Panc1 (cell line): ENCODE measurements around the gene LONP2. TPM values are rescaled to one million over a fixed set of nuclear protein-coding genes. Genes with fewer than 3 reads are reported as not detected.

Source experiments
- ATAC-seq: fragments of 200-7000 bp; cut with Tn5 transposase; 2 replicates; pipeline ENCODE4 v1.9.1; 2020; ENCODE audit warnings: mild to moderate bottlenecking, moderate library complexity
- BruUV-seq: library from RNA; stranded (reverse); fragments of 400-500 nt; replicated peaks from 2 replicates; lab custom pipeline; 2021; lab: Mats Ljungman, UMichigan
- CTCF ChIA-PET: fragments of 300-600 bp; sonication (Branson Sonifier 250); formaldehyde crosslinking; loops from one replicate; lab custom pipeline; 2022; ENCODE audit warnings: antibody characterized with exemption; lab: Charles Lee
- POLR2A ChIA-PET: fragments of 300-600 bp; sonication (Branson Sonifier 250); formaldehyde crosslinking; loops from one replicate; lab custom pipeline; 2022; ENCODE audit warnings: antibody characterized with exemption; lab: Charles Lee
- DNase-seq: peaks from one replicate; pipeline ENCODE4 v3.0.0-alpha.2; 2010; ENCODE audit warnings: low read depth, low spot score
- H3K27ac ChIP-seq: 2 replicates; pipeline ENCODE4 v1.5.1; 2011; ENCODE audit warnings: mild to moderate bottlenecking, low read length, inconsistent platforms
- H3K27me3 ChIP-seq: fragments of 200-500 bp; sonication (Bioruptor generic); 2 replicates; pipeline ENCODE4 v1.6.0; 2014; ENCODE audit warnings: low read length, inconsistent platforms; ENCODE audit not compliant: control insufficient read depth, insufficient read depth
- H3K36me3 ChIP-seq: fragments of 200-500 bp; sonication (Bioruptor generic); 2 replicates; pipeline ENCODE4 v1.5.1; 2014; ENCODE audit warnings: inconsistent platforms, mild to moderate bottlenecking, low read length, moderate library complexity; ENCODE audit not compliant: control insufficient read depth, insufficient read depth
- H3K4me1 ChIP-seq: 2 replicates; pipeline ENCODE4 v1.5.1; 2011; ENCODE audit warnings: inconsistent platforms, mild to moderate bottlenecking, low read length, moderate library complexity; ENCODE audit not compliant: control insufficient read depth, insufficient read depth
- H3K4me3 ChIP-seq, 2 experiments: 2 replicates each; pipeline ENCODE4 v1.5.1; 2011 to 2012; ENCODE audit warnings: low read depth in 2 of 2, low read length in 2 of 2, mild to moderate bottlenecking in 2 of 2, inconsistent platforms in 1 of 2, moderate library complexity in 1 of 2
- H3K9me3 ChIP-seq: fragments of 200-500 bp; sonication (Bioruptor generic); 2 replicates; pipeline ENCODE4 v1.5.1; 2014; ENCODE audit warnings: low read depth, mild to moderate bottlenecking, inconsistent platforms, low read length, moderate library complexity; ENCODE audit not compliant: control insufficient read depth, insufficient read depth
- POLR2AphosphoS5 ChIP-seq: IDR thresholded peaks from 2 replicates; pipeline ENCODE4 v1.6.1; 2012; ENCODE audit warnings: mild to moderate bottlenecking, low read depth, low read length, moderate library complexity
- SIN3A ChIP-seq: IDR thresholded peaks from 2 replicates; pipeline ENCODE4 v1.6.1; 2012; ENCODE audit warnings: low read depth, mild to moderate bottlenecking, low read length, moderate library complexity, borderline replicate concordance; ENCODE audit not compliant: insufficient read depth
- TCF7L2 ChIP-seq: IDR thresholded peaks from 2 replicates; pipeline ENCODE4 v1.6.1; 2011; ENCODE audit warnings: mild to moderate bottlenecking, low read depth, low read length, inconsistent platforms
- in situ Hi-C: cut with HindIII; loops from 2 replicates; pipeline ENCODE4 v1.10.0; 2016; ENCODE audit warnings: low sequenced_read_pairs, low pct_unique_long_range_greater_than_20kb
- intact Hi-C: fragments of 100-400 bp; cut with micrococcal nuclease; formaldehyde crosslinking; loops from one replicate; pipeline ENCODE4 v1.10.0; 2022; ENCODE audit not compliant: unreplicated experiment
- total RNA-seq: library from RNA; stranded (reverse); gene quantifications from one replicate; pipeline ENCODE4 v1.2.1, GENCODE V29; 2021; ENCODE audit not compliant: unreplicated experiment
- TF ChIP-seq, protein P1 (sequence below): fragments of 450-650 bp; IDR thresholded peaks from 2 replicates; pipeline ENCODE4 v1.5.1; 2017; ENCODE audit warnings: mild to moderate bottlenecking
- TF ChIP-seq, protein P2 (sequence below), 2 experiments: IDR thresholded peaks; 2 replicates each; pipeline ENCODE4 v1.6.1; 2011 to 2012; ENCODE audit warnings: low read depth in 2 of 2, control low read depth in 1 of 2, low read length in 1 of 2, mild to moderate bottlenecking in 1 of 2, moderate library complexity in 1 of 2; ENCODE audit not compliant: insufficient read depth in 1 of 2

The LONP2 gene
- total RNA-seq, 1 experiment from 2014 or later = 22.9 TPM

DNA sequence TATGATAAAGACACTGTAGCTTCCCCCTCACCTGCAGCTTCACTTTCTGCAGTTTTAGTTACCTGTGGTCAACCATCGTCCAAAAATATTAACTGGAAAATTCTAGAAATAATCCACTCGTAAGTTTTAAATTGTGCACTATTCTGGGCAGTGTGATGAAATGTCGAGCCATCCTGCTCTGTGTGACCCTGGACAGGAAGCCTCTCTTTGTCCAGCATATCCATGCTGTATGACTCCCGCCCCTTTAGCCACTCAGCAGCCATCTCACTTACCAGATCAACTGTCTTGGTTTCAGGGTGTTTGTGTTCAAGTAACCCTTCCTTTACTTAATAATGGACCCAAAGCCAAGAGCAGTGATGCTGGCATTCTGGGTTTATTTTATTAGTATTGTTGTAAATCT is 85.0 kb downstream of the LONP2 start:
- in situ Hi-C loops = no loop called here
- DNase-seq (no peak), ATAC-seq (no peak)
- TF ChIP-seq, protein P1, sequence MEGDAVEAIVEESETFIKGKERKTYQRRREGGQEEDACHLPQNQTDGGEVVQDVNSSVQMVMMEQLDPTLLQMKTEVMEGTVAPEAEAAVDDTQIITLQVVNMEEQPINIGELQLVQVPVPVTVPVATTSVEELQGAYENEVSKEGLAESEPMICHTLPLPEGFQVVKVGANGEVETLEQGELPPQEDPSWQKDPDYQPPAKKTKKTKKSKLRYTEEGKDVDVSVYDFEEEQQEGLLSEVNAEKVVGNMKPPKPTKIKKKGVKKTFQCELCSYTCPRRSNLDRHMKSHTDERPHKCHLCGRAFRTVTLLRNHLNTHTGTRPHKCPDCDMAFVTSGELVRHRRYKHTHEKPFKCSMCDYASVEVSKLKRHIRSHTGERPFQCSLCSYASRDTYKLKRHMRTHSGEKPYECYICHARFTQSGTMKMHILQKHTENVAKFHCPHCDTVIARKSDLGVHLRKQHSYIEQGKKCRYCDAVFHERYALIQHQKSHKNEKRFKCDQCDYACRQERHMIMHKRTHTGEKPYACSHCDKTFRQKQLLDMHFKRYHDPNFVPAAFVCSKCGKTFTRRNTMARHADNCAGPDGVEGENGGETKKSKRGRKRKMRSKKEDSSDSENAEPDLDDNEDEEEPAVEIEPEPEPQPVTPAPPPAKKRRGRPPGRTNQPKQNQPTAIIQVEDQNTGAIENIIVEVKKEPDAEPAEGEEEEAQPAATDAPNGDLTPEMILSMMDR = no peak
- TF ChIP-seq POLR2AphosphoS5 = no peak
- TF ChIP-seq TCF7L2 = no peak
- TF ChIP-seq, protein P2, sequence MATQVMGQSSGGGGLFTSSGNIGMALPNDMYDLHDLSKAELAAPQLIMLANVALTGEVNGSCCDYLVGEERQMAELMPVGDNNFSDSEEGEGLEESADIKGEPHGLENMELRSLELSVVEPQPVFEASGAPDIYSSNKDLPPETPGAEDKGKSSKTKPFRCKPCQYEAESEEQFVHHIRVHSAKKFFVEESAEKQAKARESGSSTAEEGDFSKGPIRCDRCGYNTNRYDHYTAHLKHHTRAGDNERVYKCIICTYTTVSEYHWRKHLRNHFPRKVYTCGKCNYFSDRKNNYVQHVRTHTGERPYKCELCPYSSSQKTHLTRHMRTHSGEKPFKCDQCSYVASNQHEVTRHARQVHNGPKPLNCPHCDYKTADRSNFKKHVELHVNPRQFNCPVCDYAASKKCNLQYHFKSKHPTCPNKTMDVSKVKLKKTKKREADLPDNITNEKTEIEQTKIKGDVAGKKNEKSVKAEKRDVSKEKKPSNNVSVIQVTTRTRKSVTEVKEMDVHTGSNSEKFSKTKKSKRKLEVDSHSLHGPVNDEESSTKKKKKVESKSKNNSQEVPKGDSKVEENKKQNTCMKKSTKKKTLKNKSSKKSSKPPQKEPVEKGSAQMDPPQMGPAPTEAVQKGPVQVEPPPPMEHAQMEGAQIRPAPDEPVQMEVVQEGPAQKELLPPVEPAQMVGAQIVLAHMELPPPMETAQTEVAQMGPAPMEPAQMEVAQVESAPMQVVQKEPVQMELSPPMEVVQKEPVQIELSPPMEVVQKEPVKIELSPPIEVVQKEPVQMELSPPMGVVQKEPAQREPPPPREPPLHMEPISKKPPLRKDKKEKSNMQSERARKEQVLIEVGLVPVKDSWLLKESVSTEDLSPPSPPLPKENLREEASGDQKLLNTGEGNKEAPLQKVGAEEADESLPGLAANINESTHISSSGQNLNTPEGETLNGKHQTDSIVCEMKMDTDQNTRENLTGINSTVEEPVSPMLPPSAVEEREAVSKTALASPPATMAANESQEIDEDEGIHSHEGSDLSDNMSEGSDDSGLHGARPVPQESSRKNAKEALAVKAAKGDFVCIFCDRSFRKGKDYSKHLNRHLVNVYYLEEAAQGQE (IDR thresholded peaks at IDR 0.05; ENCODE audit: insufficient read depth in 1 of 2, low read depth in 2 of 2, low read length in 1 of 2) = no peak
- TF ChIP-seq SIN3A = no peak
- CTCF ChIA-PET = no interaction called here
- Histone ChIP-seq H3K9me3 (no peaks in the 10 kb centered on the region), H3K36me3 (no peaks in the 10 kb centered on the region), H3K4me1 (no peaks in the 10 kb centered on the region), H3K27me3 (no peaks in the 10 kb centered on the region), H3K4me3 (no peak overlapping the region), H3K27ac (no peak overlapping the region)
- POLR2A ChIA-PET = no interaction called here
- intact Hi-C loops = no loop called here
- BruUV-seq = no TSS peak

DNA sequence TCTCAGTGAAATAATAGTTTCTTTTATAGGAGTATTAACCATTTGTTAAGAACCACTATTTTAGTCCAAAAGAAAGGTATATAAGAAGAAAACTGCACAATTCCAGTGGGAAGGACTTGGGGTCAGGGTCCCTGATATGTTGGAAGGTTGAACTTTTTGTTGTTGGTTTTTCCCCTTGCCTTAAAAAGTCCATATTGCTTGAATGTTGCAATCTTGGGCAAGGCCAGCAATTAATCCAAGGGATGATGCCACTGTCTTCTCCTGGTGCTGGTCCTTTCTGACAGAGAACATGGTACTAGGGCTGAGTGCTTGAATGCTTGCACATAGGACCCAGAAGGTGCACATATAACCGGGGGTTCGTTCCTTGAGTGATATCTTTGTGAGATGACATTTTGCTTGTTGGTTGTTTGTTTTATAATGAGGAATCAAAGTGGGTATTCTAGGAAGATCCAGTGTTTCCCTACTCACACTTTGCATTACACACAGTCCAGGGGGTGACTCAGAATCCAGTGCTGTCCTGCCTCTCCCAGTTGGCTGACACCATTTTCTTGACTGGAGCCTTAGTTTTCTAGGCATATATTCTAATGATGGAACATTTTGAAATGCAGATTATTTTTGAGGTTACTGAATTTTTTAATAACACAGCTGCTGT is 86.2 kb downstream of the LONP2 start:
- no peak for ATAC-seq
- Histone ChIP-seq H3K9me3 (no peaks in the 10 kb centered on the region), H3K4me3 (no peak overlapping the region), H3K4me1 (no peaks in the 10 kb centered on the region), H3K27me3 (no peaks in the 10 kb centered on the region), H3K27ac (no peak overlapping the region), H3K36me3 (no peaks in the 10 kb centered on the region)
- POLR2A ChIA-PET = no interaction called here
- intact Hi-C loops = no loop called here
- CTCF ChIA-PET = no interaction called here
- BruUV-seq = no TSS peak
- no peak for TF ChIP-seq POLR2AphosphoS5
- TF ChIP-seq TCF7L2 = no peak
- TF ChIP-seq, protein P1 = no peak
- TF ChIP-seq SIN3A = no peak
- TF ChIP-seq, protein P2 (IDR thresholded peaks at IDR 0.05; ENCODE audit: insufficient read depth in 1 of 2, low read depth in 2 of 2, low read length in 1 of 2) = no peak
- in situ Hi-C loops = no loop called here
- no peak for DNase-seq
